ENCODE data around the gene NRSN1.
"Not testable (repeated sequence)": the region's sequence is repeated elsewhere in the genome, so short reads cannot be mapped to it uniquely, and the experiment has no call there.

Gene NRSN1

GRCh38 chr6:24125980-24126379, at the start of gene NRSN1:
TSS of gene NRSN1 (plus strand) at chr6:24126215. CDS start at chr6:24134328, 8,113 bp downstream.
- DNase-seq = no peak

- no peak for DNase-seq
Observed at GRCh38 chr6:24078200-24078599, 47.8 kb upstream of the NRSN1 start.

GRCh38 chr6:24079076-24079475, 46.9 kb upstream of the NRSN1 start:
- no peak for DNase-seq

GRCh38 chr6:24080711-24081110, 45.3 kb upstream of the NRSN1 start:
- no peak for DNase-seq

GRCh38 chr6:24089736-24090135, 36.3 kb upstream of the NRSN1 start:
- no peak for DNase-seq

GRCh38 chr6:24092407-24092806, 33.6 kb upstream of the NRSN1 start:
- DNase-seq = no peak

GRCh38 chr6:24093381-24093780, 32.6 kb upstream of the NRSN1 start:
- no peak for DNase-seq

GRCh38 chr6:24099181-24099580, 26.8 kb upstream of the NRSN1 start:
- no peak for DNase-seq

- no peak for DNase-seq
Observed at GRCh38 chr6:24100024-24100769, 25.8 kb upstream of the NRSN1 start.

GRCh38 chr6:24100770-24101155, 25.3 kb upstream of the NRSN1 start:
- no peak for DNase-seq

GRCh38 chr6:24105191-24105590, 20.8 kb upstream of the NRSN1 start:
- no peak for DNase-seq

GRCh38 chr6:24106291-24106690, 19.7 kb upstream of the NRSN1 start:
- no peak for DNase-seq

GRCh38 chr6:24107294-24107693, 18.7 kb upstream of the NRSN1 start:
- no peak for DNase-seq

- no peak for DNase-seq
Observed at GRCh38 chr6:24108056-24108455, 18.0 kb upstream of the NRSN1 start.

- DNase-seq = no peak
Observed at GRCh38 chr6:24110417-24110816, 15.6 kb upstream of the NRSN1 start.

GRCh38 chr6:24113891-24114290, 12.1 kb upstream of the NRSN1 start:
- DNase-seq = no peak

- DNase-seq = no peak
Observed at GRCh38 chr6:24117021-24117420, 9.0 kb upstream of the NRSN1 start.

GRCh38 chr6:24122139-24122538, 3.9 kb upstream of the NRSN1 start:
- no peak for DNase-seq

- no peak for DNase-seq
Observed at GRCh38 chr6:24126586-24127192, 674 bp downstream of the NRSN1 start.

- DNase-seq = no peak
Observed at GRCh38 chr6:24127316-24127715, 1.3 kb downstream of the NRSN1 start.

GRCh38 chr6:24131751-24132150, 5.7 kb downstream of the NRSN1 start:
- DNase-seq = no peak

- DNase-seq = no peak
Observed at GRCh38 chr6:24139080-24139479, 13.1 kb downstream of the NRSN1 start.

GRCh38 chr6:24139639-24140038, 13.6 kb downstream of the NRSN1 start:
- no peak for DNase-seq

GRCh38 chr6:24140591-24140990, 14.6 kb downstream of the NRSN1 start:
- no peak for DNase-seq

- DNase-seq = not testable (repeated sequence)
Observed at GRCh38 chr6:24142733-24143132, 16.7 kb downstream of the NRSN1 start.

Data from GOT3 (cell line).